Measurements from ENCODE around the gene SPA17.

Gene SPA17

DNA sequence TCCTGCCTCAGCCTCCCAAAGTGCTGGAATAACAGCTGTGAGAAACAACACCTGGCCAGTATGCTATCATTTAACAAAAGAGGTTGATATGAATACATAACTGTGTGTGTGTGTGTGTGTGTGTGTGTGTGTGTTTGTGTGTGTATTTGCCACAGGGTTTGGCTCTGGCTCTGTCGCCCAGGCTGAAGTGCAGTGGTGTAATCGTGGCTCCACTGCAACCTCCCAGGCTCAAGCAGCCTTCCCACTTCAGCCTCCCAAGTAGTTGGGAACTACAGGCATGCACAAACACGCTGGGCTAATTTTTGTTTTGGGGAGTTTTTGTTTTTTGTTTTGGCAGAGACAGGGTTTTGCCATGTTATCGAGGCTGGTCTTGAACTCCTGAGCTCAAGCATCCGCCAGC lies 4.7 kb downstream of the SPA17 start:
- Histone ChIP-seq H3K9me3 (ENCODE audit: control insufficient read depth, low read length) (no peaks in the 10 kb centered on the region), H3K4me3 (ENCODE audit: insufficient read depth, low read depth, low read length, poor library complexity, severe bottlenecking) (no peak overlapping the region), H3K4me1 (ENCODE audit: control insufficient read depth, insufficient read depth, low read length, poor library complexity, severe bottlenecking) (peaks cover 5% of the 10 kb centered on the region)

DNA sequence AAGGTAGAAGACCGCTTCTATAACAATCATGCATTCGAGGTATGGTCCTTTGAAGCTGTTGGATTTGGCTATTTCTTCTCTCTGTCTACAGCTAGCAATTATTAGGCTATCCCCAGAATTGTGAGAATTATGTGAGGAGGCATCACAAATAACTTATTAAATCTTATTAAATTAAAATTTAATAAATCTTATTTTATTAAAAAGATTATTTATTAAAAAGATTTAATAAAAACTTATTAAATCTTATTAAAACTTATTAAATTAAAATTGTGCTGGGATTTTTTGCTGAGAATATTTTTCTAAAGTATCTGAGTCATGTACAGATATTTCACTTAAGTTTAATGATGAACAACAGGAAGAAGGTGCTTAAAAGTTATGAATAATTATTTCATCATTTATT lies 7.7 kb downstream of the SPA17 start:
- Histone ChIP-seq H3K4me3 (ENCODE audit: insufficient read depth, low read depth, low read length, poor library complexity, severe bottlenecking) (no peak overlapping the region), H3K9me3 (ENCODE audit: control insufficient read depth, low read length) (no peaks in the 10 kb centered on the region), H3K27ac (ENCODE audit: insufficient read depth, low read length, poor library complexity, severe bottlenecking) (no peak overlapping the region), H3K27me3 (replicated peaks; ENCODE audit: control insufficient read depth, insufficient read depth, low read length, poor library complexity, severe bottlenecking) (no peaks in the 10 kb centered on the region), H3K4me1 (ENCODE audit: control insufficient read depth, insufficient read depth, low read length, poor library complexity, severe bottlenecking) (no peaks in the 10 kb centered on the region), H3K36me3 (ENCODE audit: control insufficient read depth, insufficient read depth, low read length) (no peaks in the 10 kb centered on the region)
- no peak for DNase-seq

More for the DNA sequence above, 4.7 kb downstream of the SPA17 start:
- no peaks in the 10 kb centered on the region for H3K36me3 ChIP-seq (ENCODE audit: control insufficient read depth, insufficient read depth, low read length)
- no peak overlapping the region for H3K27ac ChIP-seq (ENCODE audit: insufficient read depth, low read length, poor library complexity, severe bottlenecking)
- no peak for DNase-seq
- no peaks in the 10 kb centered on the region for H3K27me3 ChIP-seq (replicated peaks; ENCODE audit: control insufficient read depth, insufficient read depth, low read length, poor library complexity, severe bottlenecking)

DNA sequence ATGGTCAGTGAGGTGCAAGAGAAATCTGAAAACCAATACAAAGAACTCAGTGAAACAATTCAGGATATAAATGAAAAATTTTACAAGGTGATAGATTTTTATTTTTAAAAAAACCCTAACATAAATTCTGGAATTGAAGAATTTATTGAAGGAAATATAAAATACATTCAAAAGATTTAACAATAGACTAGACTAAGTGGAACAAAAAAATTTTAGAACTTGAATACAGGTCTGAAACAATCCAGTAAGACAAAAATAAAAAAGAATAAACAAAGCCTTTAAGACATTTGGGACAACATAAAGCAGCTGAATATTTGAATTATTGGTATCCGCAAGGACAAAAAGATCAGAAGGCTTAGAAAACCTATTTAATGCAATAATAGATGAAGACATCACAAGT lies 8.7 kb downstream of the SPA17 start:
- Histone ChIP-seq H3K9me3 (ENCODE audit: control insufficient read depth, low read length) (no peaks in the 10 kb centered on the region), H3K4me1 (ENCODE audit: control insufficient read depth, insufficient read depth, low read length, poor library complexity, severe bottlenecking) (no peaks in the 10 kb centered on the region), H3K36me3 (ENCODE audit: control insufficient read depth, insufficient read depth, low read length) (no peaks in the 10 kb centered on the region), H3K4me3 (ENCODE audit: insufficient read depth, low read depth, low read length, poor library complexity, severe bottlenecking) (no peak overlapping the region), H3K27me3 (replicated peaks; ENCODE audit: control insufficient read depth, insufficient read depth, low read length, poor library complexity, severe bottlenecking) (no peaks in the 10 kb centered on the region), H3K27ac (ENCODE audit: insufficient read depth, low read length, poor library complexity, severe bottlenecking) (no peak overlapping the region)
- DNase-seq, result no peak

DNA sequence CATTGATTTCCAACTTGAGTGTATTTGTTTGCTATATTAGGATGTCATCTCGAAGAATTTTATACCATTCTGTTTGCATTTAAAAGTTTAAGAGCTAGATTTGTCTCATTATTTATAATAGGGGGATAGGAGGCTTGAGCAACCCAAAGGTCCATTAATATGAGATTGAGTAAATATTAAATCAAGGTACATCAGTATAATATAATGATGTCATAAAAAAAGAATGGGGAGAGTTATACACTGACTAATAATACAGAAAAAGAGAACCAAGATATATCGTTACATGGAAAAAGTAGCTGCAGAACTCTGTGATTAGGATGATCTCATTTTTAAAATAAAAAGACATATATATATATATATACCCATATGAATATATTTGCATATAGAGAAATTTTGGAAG lies 19.4 kb downstream of the SPA17 start:
- Histone ChIP-seq H3K27me3 (replicated peaks; ENCODE audit: control insufficient read depth, insufficient read depth, low read length, poor library complexity, severe bottlenecking) (no peaks in the 10 kb centered on the region), H3K36me3 (ENCODE audit: control insufficient read depth, insufficient read depth, low read length) (no peaks in the 10 kb centered on the region), H3K4me3 (ENCODE audit: insufficient read depth, low read depth, low read length, poor library complexity, severe bottlenecking) (no peak overlapping the region), H3K4me1 (ENCODE audit: control insufficient read depth, insufficient read depth, low read length, poor library complexity, severe bottlenecking) (no peaks in the 10 kb centered on the region), H3K27ac (ENCODE audit: insufficient read depth, low read length, poor library complexity, severe bottlenecking) (no peak overlapping the region), H3K9me3 (ENCODE audit: control insufficient read depth, low read length) (no peaks in the 10 kb centered on the region)
- DNase-seq, result no peak

DNA sequence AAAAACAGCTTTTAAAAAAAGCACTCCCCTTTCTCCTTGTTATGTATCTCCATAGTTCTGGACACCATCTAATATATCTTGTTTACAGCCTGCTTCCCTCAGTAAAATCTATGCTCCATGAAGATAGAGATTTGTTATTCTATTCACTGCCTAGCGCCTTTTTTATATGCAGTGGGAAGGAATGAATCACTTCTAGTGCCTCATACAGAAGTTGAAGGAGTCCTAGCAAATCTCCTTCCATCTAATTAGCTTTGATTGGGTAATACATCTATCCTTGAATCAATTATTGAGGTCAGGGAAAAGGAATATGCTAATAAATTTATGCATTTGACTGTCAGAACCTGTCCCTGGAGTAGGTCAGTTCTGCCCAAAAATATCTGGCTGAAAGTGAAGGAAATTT lies 25.8 kb downstream of the SPA17 start:
- Histone ChIP-seq H3K4me1 (ENCODE audit: control insufficient read depth, insufficient read depth, low read length, poor library complexity, severe bottlenecking) (no peaks in the 10 kb centered on the region), H3K27ac (ENCODE audit: insufficient read depth, low read length, poor library complexity, severe bottlenecking) (no peak overlapping the region), H3K4me3 (ENCODE audit: insufficient read depth, low read depth, low read length, poor library complexity, severe bottlenecking) (no peak overlapping the region), H3K9me3 (ENCODE audit: control insufficient read depth, low read length) (no peaks in the 10 kb centered on the region), H3K27me3 (replicated peaks; ENCODE audit: control insufficient read depth, insufficient read depth, low read length, poor library complexity, severe bottlenecking) (no peaks in the 10 kb centered on the region), H3K36me3 (ENCODE audit: control insufficient read depth, insufficient read depth, low read length) (no peaks in the 10 kb centered on the region)
- DNase-seq, result no peak

DNA sequence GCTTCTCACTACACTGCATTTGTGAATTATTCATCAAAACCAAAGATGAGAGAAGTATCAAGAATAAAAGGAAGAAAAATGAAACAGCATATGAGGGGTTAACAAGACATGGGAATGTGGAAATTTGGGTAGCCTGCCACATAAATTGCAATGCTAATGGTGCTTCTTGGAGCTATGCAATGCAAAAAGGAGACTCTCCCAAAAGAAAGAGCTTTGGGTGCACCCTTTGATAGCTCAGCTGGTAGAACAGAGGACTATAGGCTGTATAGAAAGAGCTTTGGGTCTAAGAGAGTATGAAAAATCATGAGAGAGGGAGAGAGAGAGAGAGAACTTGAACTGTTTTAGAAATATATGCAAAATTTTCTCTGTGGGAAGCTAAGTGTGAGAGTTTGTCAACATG lies 26.3 kb downstream of the SPA17 start:
- H3K27ac ChIP-seq (ENCODE audit: insufficient read depth, low read length, poor library complexity, severe bottlenecking), result no peak overlapping the region
- no peaks in the 10 kb centered on the region for H3K4me1 ChIP-seq (ENCODE audit: control insufficient read depth, insufficient read depth, low read length, poor library complexity, severe bottlenecking)
- H3K9me3 ChIP-seq (ENCODE audit: control insufficient read depth, low read length), result no peaks in the 10 kb centered on the region
- no peaks in the 10 kb centered on the region for H3K36me3 ChIP-seq (ENCODE audit: control insufficient read depth, insufficient read depth, low read length)
- H3K27me3 ChIP-seq (replicated peaks; ENCODE audit: control insufficient read depth, insufficient read depth, low read length, poor library complexity, severe bottlenecking), result no peaks in the 10 kb centered on the region
- H3K4me3 ChIP-seq (ENCODE audit: insufficient read depth, low read depth, low read length, poor library complexity, severe bottlenecking), result no peak overlapping the region
- no peak for DNase-seq

DNA sequence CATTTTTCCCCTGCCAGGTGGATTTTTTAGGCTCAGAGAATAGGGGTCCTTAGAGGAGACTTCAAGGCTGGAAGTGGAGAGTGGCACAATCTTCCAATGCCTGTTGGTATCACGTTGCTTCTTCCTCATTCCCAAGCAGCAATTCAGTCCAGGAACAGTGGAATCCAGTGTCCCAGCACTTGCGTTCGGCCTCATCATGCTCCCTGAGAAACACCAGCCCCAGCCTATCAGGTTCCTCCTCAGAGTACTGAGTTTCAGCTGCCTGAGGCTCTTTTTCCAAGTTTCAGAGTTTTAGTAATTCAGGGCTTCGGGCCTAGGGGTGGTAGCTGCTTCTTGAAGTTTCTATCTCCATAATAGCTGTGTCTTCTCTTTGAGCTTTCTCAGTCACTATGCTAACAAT lies 34.1 kb downstream of the SPA17 start:
- H3K27ac ChIP-seq (ENCODE audit: insufficient read depth, low read length, poor library complexity, severe bottlenecking), result no peak overlapping the region
- H3K4me1 ChIP-seq (ENCODE audit: control insufficient read depth, insufficient read depth, low read length, poor library complexity, severe bottlenecking), result no peaks in the 10 kb centered on the region
- no peak overlapping the region for H3K4me3 ChIP-seq (ENCODE audit: insufficient read depth, low read depth, low read length, poor library complexity, severe bottlenecking)
- peaks cover 3% of the 10 kb centered on the region for H3K9me3 ChIP-seq (ENCODE audit: control insufficient read depth, low read length)
- DNase-seq, result no peak
- H3K36me3 ChIP-seq (ENCODE audit: control insufficient read depth, insufficient read depth, low read length), result no peaks in the 10 kb centered on the region
- H3K27me3 ChIP-seq (replicated peaks; ENCODE audit: control insufficient read depth, insufficient read depth, low read length, poor library complexity, severe bottlenecking), result no peaks in the 10 kb centered on the region

DNA sequence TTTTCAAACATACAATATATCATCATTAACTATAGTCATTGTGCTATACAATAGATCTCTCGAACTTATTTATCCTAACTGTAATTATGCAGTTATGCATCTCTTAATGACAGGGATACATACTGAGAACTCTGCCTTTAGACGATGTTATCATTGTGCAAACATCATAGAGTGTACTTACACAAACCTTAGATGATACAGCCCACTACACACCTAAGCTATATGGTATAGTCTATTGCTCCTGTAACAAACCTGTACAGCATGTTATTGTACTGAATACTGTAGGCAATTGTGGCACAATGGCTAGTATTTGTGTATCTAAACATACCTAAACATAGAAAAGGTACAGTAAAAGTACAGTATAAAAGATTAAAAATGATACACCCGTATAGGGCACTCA lies 38.7 kb downstream of the SPA17 start:
- Histone ChIP-seq H3K27ac (ENCODE audit: insufficient read depth, low read length, poor library complexity, severe bottlenecking) (no peak overlapping the region), H3K27me3 (replicated peaks; ENCODE audit: control insufficient read depth, insufficient read depth, low read length, poor library complexity, severe bottlenecking) (peaks cover 2% of the 10 kb centered on the region), H3K9me3 (ENCODE audit: control insufficient read depth, low read length) (peaks cover 3% of the 10 kb centered on the region), H3K4me1 (ENCODE audit: control insufficient read depth, insufficient read depth, low read length, poor library complexity, severe bottlenecking) (no peaks in the 10 kb centered on the region), H3K36me3 (ENCODE audit: control insufficient read depth, insufficient read depth, low read length) (no peaks in the 10 kb centered on the region), H3K4me3 (ENCODE audit: insufficient read depth, low read depth, low read length, poor library complexity, severe bottlenecking) (no peak overlapping the region)
- no peak for DNase-seq

DNA sequence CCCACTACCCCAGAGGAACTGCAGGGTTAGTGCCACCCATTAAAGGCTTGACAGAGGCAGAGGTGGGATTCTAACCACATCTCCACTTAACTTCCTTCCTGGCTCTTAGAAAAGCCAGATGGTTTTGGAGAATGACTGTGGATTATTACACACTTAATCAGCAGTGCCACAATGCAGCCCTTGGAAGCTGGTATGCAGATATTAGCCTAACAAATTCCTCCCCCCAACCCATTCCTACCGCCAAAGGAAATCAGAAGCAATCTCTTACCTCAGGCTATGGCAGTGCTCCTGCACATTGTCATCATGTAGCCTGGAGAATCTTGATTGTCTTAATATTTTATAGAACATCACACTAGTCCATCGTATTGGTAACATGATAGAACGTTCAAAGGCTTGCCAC lies 42.9 kb downstream of the SPA17 start:
- Histone ChIP-seq H3K27me3 (replicated peaks; ENCODE audit: control insufficient read depth, insufficient read depth, low read length, poor library complexity, severe bottlenecking) (peaks cover 11% of the 10 kb centered on the region), H3K27ac (ENCODE audit: insufficient read depth, low read length, poor library complexity, severe bottlenecking) (no peak overlapping the region), H3K4me3 (ENCODE audit: insufficient read depth, low read depth, low read length, poor library complexity, severe bottlenecking) (no peak overlapping the region), H3K36me3 (ENCODE audit: control insufficient read depth, insufficient read depth, low read length) (no peaks in the 10 kb centered on the region), H3K4me1 (ENCODE audit: control insufficient read depth, insufficient read depth, low read length, poor library complexity, severe bottlenecking) (peaks cover 11% of the 10 kb centered on the region), H3K9me3 (ENCODE audit: control insufficient read depth, low read length) (no peaks in the 10 kb centered on the region)
- DNase-seq, result no peak

DNA sequence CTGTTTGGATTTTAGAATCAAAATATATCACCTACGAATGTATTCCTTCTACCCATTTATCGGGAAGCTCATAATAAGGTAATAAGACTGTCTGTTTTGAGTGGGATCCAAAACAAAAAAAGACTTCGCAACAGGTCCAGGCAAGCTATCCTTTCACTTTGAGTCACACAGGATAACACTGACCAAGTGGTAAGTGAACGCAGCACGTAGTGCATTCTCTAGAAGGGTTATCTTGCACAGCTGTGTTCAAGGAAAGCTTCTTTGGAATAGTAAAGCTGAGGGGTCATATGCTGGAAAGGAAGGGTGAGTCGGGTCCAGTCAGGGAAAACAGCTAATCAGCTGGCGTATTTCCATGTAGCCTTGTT lies 43.7 kb downstream of the SPA17 start:
- Histone ChIP-seq H3K27me3 (replicated peaks; ENCODE audit: control insufficient read depth, insufficient read depth, low read length, poor library complexity, severe bottlenecking) (peaks cover 11% of the 10 kb centered on the region), H3K27ac (ENCODE audit: insufficient read depth, low read length, poor library complexity, severe bottlenecking) (no peak overlapping the region), H3K4me3 (ENCODE audit: insufficient read depth, low read depth, low read length, poor library complexity, severe bottlenecking) (no peak overlapping the region), H3K9me3 (ENCODE audit: control insufficient read depth, low read length) (no peaks in the 10 kb centered on the region), H3K36me3 (ENCODE audit: control insufficient read depth, insufficient read depth, low read length) (no peaks in the 10 kb centered on the region), H3K4me1 (ENCODE audit: control insufficient read depth, insufficient read depth, low read length, poor library complexity, severe bottlenecking) (peaks cover 11% of the 10 kb centered on the region)
- no peak for DNase-seq
